Stimulated activated CD4-positive, alpha-beta T cell treated with anti-CD3 and anti-CD28 coated beads, Interleukin-4, amount 100 ng/mL, for 1 hour (primary cell): ENCODE measurements around the gene CDKAL1.
"Not testable (repeated sequence)": the region's sequence is repeated elsewhere in the genome, so short reads cannot be mapped to it uniquely, and the experiment has no call there.

Experiments
- DNase-seq: peaks from one replicate; pipeline ENCODE4 v3.0.0-alpha.2; 2020

CDKAL1 gene

DNA sequence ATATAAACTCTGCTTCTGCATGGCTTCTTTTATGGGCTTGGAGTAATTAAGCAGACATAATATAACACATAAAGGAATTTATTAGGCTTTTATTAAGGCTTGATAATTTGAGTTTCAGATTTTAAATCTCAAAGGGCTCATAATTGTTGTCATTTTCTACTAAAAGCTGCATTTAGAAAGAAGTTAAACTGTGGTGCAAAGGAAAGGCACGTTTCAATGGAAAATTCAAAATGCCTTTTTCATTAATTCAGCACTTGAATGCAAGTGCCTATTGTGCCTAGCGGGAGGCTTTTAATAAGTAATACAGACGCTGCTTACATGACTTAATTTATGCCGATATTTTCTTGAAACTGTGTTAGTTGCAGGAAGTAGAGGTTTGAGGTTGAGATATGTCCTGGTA, 627.5 kb downstream of the CDKAL1 start:
- DNase-seq, result no peak

DNA sequence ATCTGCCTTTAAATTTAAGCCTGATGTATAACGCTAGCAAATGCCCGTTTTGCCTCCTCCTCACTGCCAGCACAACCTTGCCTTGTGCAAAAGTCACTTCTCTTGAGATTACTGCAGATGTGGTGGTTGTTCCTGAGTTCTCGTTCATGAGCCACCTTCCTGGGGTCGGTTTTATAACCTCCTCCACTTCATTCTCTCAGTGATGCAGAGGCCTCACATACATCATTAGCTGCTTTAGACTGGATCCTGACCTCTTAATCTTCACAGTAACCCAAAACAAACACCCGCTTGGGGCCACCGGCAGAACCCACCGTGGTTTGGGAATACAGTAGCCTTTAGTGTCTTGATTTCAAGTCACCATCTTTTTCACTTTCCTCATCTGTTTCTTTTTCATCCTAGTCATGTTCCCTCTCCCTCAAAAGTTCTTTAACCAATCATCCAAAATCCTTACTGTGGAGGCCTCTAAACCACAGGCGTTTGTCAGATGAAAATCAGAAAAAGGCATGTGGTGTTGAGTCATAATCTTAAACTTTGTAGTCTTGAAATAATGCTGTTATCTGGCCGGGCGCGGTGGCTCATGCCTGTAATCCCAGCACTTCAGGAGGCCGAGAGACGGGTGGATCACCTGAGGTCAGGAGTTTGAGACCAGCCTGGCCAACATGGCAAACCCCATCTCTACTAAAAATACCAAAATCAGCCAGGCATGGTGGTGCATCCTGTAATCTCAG, 629.0 kb downstream of the CDKAL1 start:
- DNase-seq, result no peak

DNA sequence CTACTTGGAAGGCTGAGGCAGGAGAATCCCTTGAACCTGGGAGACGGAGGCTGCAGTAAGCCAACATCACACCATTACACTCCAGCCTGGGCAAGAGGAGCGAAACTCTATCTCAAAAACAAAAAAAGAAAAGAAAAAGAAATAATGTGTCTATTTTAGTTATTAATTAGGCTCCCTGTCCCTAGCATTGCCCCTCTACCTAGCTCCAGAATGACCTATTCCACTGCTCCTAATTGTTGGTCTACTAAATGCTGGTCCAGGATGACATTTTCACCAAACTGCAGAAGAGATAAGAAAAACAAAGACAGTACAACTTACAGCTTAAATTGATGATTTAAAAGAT, 629.6 kb downstream of the CDKAL1 start:
- no peak for DNase-seq

- no peak for DNase-seq
Measured at GRCh38 chr6:21164768-21165326, 630.6 kb downstream of the CDKAL1 start.

- no peak for DNase-seq
Measured at GRCh38 chr6:21166754-21167153, 632.5 kb downstream of the CDKAL1 start.

DNA sequence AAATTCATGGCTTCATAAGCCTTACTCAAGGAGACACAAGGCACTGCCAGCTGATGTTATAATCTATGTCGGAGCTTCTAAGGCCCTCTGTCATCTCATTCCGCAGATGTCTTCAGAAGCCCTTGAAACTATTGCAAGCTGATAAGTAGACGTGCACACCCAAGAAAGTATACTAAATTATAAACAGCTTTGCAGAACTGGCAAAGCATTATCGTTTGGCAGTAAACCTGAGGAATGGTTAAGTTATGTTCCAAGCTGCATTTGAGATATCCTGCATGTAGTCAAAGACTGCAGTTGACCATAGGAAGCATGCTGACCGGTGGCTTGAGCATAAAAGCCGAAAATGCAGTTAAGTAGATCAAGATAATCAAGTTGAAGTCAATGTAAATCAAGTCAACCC, 633.5 kb downstream of the CDKAL1 start:
- DNase-seq, result no peak

GRCh38 chr6:21171801-21172200, 637.5 kb downstream of the CDKAL1 start:
- no peak for DNase-seq

DNA sequence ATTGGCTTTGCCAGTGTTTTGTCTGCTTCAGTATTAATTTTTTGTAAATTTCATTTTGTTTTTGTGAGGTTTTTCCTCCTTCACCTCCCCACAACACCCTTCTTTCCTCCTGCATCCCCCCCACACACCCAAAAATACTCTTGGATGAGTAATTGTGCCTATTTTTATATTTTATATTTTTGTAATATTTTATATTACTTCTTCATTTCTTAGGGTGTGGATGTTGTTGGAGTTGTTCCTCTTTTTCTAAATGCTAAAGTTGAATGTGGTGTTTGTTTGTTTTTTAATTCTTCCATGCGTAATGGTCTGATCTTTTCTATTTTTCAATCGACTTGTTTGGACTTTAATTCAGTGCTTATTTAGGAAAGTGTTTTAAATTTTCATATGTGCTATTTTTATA, 638.8 kb downstream of the CDKAL1 start:
- no peak for DNase-seq

GRCh38 chr6:21173678-21174077, 639.4 kb downstream of the CDKAL1 start:
- no peak for DNase-seq

GRCh38 chr6:21176197-21176596, 641.9 kb downstream of the CDKAL1 start:
- no peak for DNase-seq

DNA sequence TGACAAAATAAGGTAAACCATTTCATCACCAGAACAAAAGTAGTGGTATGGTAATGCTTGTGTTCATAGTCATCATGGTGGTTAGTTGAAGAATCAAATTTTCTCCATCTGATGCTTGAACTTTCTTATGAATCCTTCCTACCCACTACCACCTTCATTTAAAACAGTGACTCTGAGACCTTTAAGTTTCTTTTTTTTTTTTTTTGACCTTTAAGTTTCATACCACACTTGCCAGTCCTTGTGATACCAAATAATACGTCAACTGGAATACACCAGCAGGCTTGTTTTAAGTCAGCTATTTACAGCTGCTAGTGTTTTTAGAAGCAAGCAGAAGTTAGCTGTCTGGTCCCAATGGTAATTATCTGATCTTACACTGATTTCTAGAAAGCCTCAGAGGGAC, 645.9 kb downstream of the CDKAL1 start:
- no peak for DNase-seq

DNA sequence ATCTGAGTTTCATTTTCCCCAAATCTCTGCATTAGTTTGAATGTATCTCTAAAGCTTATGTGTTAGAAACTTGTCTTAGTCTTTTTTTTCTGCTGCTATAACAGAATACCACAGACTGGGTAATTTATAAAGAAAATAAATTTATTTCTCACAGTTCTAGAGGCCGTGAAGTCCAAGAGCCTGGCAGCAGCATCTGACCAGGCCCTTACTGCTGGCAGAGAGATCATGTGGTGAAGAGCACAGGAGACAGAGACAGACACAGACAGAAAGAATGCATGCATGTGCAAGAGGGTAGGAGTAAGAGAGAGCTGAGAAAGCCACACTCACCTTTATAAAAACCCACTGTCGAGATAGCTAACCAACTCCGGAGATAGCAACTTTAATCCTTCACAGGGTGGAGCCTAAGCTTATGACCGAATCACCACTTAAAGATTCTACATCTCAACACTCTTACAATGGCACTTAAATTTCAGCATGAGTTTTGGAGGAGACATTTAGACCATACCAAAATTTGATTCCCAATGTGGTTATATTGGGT, 646.6 kb downstream of the CDKAL1 start:
- no peak for DNase-seq

DNA sequence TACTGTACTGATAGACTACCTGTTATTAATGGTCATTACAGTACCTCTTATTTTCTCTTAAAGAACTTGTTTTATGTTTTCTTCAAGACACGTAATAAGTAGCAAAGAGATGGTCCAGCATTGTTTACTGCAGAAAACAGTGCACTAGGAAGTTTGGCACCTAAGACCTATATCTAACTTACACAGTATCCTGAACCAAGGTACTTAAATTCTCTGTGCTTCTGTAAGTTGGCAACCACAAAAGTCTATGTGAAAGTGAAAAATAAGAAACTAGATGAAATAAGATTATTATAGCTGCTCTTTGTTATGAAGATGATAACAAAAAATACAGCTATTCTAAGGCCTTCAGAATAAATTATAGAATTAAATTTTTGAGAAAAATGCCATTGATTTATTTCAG, 647.6 kb downstream of the CDKAL1 start:
- no peak for DNase-seq

DNA sequence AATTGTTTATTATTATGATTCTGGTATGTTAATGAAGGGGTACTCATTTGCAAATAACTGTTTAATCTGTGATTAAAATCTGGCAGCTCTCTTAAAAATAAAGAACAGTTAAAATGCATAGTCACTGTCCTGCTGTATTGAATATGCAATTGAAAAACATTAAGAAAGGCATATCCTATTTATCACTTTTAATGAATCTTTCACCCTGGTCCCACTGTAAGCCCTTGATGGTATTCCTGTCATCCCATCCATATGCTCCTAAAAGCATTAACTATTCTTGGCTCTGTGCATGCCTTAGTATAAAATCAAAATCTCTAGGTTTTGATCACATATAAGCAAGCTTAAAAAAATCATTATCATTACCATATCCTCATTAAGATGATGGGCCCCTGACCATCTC, 648.3 kb downstream of the CDKAL1 start:
- no peak for DNase-seq

GRCh38 chr6:21185861-21186478, 651.7 kb downstream of the CDKAL1 start:
- no peak for DNase-seq

- no peak for DNase-seq
Measured at GRCh38 chr6:21186479-21187055, 652.3 kb downstream of the CDKAL1 start.

- DNase-seq, result no peak
Measured at GRCh38 chr6:21187485-21187884, 653.2 kb downstream of the CDKAL1 start.

GRCh38 chr6:21188505-21189223, 654.4 kb downstream of the CDKAL1 start:
- no peak for DNase-seq

DNA sequence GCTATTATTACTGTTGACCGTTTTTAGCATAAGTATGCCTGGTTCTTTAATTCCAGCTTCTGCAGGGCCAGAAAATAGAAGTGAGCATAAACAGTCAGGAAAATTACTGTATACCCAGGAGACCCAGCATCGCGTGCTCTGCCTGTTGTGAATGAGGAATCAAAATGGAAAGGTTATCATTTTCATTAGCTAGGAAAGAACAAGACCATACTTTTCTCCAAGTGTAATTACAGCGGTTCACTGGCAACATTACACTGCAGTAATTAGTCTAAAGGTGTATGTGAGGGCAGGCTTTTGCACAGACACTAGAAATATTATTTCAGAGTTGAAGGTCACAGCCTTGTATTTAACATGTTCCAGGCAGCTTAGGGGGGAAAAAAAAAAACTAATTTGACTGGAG, 655.5 kb downstream of the CDKAL1 start:
- DNase-seq, result no peak

DNA sequence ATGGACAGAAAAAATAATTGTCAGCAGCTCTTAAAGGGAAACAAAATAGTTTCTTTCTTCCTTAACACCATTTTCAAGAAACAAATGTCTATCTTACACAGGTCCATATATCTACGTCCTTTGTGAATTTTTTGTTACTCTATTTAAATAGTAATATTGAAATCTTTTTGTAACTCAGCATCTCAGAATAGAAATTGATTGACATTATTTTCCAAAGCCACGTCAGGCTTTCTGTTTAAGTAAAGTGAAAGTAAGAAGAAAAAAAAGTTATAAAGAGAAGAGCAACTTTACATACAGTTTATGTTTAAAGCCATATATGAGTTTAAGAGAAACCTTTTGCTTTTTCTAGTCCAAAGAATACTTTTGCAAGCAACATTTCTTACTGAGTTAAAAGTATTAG, 656.4 kb downstream of the CDKAL1 start:
- no peak for DNase-seq

GRCh38 chr6:21193790-21194475, 659.7 kb downstream of the CDKAL1 start:
- no peak for DNase-seq

DNA sequence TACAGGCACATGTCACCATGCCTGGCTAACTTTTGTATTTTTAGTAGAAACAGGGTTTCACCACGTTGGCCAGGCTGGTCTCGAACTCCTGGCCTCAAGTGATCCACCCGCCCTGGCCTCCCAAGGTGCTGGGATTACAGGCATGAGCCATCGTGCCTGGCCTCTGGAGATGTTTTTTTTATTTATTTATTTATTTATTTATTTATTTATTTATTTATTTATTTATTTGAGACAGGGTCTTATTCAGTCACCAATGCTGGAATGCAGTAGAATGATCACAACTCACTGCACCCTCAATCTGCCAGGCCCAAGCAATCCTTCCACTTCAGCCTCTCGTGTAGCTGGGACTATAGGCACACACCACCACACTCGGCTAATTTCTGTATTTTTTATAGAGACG, 661.0 kb downstream of the CDKAL1 start:
- DNase-seq, result not testable (repeated sequence)
